Skin epidermis (tissue), 12 donors: ENCODE measurements around the gene ALCAM.

Source experiments
- H3K27ac ChIP-seq, 21 experiments: fragments of 200-600 bp; sonication (generic) in 11 of 21; one replicate each; pipeline ENCODE4 v1.5.0; 2020; ENCODE audit warnings: mild to moderate bottlenecking in 3 of 21, inconsistent platforms in 2 of 21, moderate library complexity in 2 of 21
- H3K4me3 ChIP-seq, 7 experiments: fragments of 200-600 bp; sonication (generic) in 2 of 7; one replicate each; pipeline ENCODE4 v1.5.0; 2020; ENCODE audit warnings: inconsistent platforms in 2 of 7, mild to moderate bottlenecking in 2 of 7, moderate library complexity in 1 of 7

The ALCAM gene

DNA sequence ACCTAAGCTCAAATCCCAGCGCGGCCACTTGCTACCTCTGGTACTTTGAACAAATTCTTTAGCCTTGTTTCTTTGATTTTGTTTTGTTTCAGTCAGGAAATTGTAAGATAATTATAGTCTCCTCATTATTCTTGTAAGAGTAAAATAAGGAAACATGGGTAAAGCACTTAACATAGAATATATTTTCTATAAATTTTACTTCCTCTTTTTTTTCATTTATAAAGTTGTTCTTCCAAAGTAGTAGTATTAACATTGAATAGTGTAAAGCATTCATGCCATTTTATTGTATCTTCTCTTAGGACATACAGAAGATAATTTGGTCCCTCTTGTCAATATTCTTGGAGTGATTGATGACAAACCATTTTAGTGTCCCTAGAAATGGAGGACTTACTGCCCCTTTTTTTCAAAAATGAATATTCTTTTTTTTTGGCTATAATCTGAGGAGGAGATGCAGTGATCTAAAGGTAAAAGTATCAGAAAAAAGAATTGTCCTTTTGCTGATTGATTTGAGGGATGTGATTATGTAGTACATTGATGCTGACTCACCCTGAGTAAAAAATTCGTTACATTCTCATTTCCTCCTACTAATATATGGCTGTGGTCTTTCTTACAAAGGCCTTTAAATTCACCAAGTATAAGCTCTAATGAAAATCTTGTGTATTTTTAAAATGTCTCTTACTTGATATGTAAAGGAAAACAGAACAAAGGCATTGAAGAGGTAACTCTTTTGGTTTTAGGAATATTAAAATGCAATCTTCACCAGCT is 51.0 kb downstream of the ALCAM start:
- no peak overlapping the region for H3K27ac ChIP-seq
- no peak overlapping the region for H3K4me3 ChIP-seq

- Histone ChIP-seq H3K27ac (no peak overlapping the region), H3K4me3 (no peak overlapping the region)
Measured at GRCh38 chr3:105422645-105423044, 55.9 kb downstream of the ALCAM start.

GRCh38 chr3:105423397-105423796 is 56.7 kb downstream of the ALCAM start:
- no peak overlapping the region for H3K4me3 ChIP-seq
- no peak overlapping the region for H3K27ac ChIP-seq

DNA sequence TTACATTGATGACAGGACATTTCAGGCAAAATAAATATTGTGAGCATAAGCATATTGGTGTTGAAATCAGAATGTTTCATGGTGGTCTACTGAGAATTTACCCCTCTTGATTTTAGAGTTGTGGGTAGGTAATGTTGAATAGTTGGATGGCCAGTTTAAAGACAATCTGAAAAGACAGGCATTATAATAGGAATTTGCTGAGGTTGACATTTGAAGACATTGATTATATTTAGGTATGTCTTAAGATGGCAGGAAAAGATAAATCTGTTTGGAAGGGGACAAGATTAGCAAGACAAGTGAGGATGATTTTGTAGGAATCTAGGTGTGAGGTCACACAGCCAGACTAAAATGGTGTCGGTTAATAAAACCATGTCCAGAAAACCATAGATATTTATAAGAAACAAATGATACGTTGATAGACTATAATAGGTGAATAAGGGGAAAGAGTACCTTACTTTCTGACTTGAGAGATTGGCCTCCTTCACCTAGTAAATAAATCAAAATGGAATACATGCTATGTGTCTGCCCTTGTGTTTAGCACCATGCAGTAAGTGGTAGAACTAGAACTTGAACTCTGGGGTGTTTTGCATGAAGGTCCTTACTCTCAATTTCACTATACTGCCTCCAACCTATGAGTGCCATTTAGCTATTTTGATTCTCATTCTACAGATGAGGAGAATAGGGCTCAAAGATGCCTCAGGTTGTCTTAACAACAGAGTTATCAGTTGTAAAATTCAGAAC is 57.9 kb downstream of the ALCAM start:
- Histone ChIP-seq H3K27ac (no peak overlapping the region), H3K4me3 (no peak overlapping the region)

- no peak overlapping the region for H3K4me3 ChIP-seq
- H3K27ac ChIP-seq = no peak overlapping the region
Measured at GRCh38 chr3:105425153-105425502, 58.4 kb downstream of the ALCAM start.

DNA sequence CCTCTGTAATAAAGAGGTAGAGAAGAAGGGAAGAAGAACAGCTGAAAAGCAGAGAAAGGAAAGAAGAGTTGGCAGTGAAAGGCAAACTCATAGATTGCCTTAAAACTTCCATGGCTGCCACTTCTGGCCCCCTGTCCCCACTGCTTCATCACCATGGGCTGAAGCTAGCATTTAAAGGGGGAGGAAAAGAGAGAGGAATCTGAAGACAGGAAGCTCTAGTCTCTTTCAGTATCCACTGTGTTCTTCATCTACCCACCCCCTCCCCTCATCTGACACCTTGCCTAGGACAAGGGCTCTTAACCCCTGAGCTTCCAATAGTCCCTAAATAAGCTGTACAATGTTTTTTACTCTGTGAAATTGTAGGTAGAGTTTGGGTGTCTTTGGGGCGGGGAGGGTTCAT is 60.6 kb downstream of the ALCAM start:
- Histone ChIP-seq H3K4me3 (no peak overlapping the region), H3K27ac (no peak overlapping the region)

DNA sequence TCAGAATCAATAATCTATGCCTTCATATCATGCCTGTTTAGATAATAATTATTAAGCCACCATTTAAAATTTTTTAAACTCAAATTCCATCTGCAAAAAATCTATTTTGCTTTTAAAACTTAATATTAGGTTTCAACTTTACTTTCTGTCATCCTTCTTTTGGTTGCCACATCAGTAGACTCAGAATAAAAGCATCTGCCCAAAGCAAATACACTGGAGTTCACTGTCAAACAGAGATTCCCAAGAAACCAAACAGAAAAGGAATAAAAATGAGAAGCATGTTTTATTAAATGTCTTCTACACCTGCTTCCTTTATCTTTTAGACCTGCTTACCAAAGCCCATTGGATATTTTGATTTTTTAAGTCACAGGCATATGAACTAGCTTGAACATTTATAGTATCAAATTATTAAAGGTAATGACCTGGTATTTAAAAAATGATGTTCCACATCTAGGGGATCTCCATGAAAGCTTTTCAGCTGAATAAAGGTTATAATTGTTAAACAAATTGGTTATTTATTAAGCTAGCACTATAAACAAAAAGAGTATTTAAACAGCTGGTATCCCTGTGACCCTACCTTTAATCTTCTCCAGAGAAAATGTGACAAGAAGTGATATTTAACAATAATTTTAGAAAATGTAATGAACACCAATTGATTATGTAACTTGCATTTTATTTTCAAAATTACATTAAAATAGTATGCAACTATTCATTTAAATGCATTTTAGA is 62.5 kb downstream of the ALCAM start:
- H3K27ac ChIP-seq = no peak overlapping the region

DNA sequence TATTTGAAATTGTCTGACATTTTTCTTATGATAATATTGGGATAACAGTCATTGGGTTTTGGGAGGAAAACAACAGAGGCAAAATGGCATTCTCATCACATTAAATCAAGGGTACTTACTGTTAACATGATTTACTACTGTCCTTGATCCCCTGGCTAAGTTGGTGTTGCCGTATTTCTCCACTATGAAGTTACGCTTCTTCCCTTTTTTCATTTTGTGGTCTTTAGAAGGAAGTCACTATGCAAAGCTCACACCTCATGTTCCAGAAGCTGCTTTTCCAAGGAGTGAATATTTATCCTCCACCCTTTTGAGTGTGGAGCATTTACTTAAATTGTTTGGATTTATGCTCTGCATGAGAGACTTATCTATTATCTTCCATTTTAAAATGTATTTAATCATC is 63.7 kb downstream of the ALCAM start:
- no peak overlapping the region for H3K27ac ChIP-seq

More for the DNA sequence above, 62.5 kb downstream of the ALCAM start:
- H3K4me3 ChIP-seq = no peak overlapping the region

GRCh38 chr3:105431200-105431599 is 64.5 kb downstream of the ALCAM start:
- Histone ChIP-seq H3K27ac (no peak overlapping the region), H3K4me3 (no peak overlapping the region)

More for the DNA sequence above, 63.7 kb downstream of the ALCAM start:
- no peak overlapping the region for H3K4me3 ChIP-seq

DNA sequence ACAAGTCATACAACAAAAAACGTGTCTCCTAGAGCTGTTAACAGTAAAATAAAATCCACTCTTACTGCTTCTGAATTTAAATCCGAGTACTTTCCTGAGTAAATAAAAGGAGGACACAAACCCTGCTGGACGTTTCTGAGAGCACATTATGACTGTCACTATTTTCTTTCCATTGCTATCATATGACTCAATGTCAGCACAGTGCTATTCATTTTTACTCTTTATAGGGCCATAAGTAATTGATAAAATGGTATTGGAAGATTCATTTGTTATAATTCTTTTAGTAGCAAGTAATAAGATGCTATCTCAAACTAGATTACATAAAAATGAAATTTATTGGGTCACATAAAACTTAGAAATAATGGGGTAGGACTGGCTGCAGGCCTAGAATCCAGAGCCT is 68.6 kb downstream of the ALCAM start:
- H3K4me3 ChIP-seq = no peak overlapping the region
- no peak overlapping the region for H3K27ac ChIP-seq

DNA sequence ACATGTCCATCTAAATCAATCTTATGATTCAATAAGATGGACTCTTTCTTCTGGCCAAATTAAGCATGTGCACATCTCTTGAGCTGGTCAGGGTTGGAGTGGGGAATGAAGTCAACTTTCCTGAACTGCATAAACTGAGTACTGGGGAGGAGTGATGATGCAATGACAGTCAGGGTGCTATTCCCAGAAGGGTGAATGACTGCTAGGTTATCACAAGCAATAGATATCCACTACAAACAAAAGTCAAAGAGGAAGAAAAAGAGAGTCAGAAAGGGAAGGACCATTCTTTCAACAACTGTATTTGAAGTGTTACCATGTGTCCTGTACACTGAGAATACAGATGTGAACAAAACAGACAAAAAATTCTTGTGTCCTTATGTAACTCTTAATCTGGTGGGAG is 70.0 kb downstream of the ALCAM start:
- H3K27ac ChIP-seq = no peak overlapping the region
- no peak overlapping the region for H3K4me3 ChIP-seq

DNA sequence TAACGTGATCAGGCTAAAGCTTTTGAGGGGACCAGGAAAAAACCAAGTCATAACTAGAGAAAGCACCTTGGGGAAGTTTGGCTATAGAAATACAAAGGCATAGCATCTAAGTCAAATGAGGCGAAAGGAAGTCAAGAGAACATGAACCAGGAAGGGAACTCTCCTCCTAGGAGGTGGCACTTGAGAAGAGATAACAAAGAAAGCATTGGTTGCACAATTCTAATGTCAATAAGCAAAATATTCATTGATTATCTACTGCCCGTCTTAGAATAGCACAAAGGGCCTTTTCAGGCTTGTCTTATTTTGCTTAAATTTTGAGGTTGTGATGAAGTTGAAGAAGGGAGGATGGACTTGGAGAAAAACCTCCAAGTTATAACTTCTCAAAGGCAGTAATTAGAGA is 73.4 kb downstream of the ALCAM start:
- H3K27ac ChIP-seq = no peak overlapping the region
- no peak overlapping the region for H3K4me3 ChIP-seq

DNA sequence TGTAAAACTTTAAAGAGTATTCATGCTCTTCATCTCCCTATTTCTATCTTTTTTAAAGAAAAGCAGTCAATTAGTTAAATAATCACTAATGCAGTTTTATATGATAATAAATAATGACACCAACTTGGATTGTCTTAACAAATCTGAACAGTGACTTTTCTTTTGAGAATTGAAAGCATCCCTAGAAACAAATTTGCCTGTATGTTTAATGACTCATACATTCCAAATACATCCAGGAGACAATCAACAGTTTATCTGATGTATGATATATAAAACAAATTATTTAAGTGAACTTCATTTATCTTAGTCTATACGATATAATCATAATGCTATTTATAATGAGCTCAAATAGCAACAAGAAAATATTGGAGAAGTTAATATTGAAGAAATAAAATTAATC is 78.0 kb downstream of the ALCAM start:
- H3K4me3 ChIP-seq = no peak overlapping the region
- no peak overlapping the region for H3K27ac ChIP-seq

- H3K27ac ChIP-seq = no peak overlapping the region
- no peak overlapping the region for H3K4me3 ChIP-seq
Measured at GRCh38 chr3:105448338-105448982, 81.8 kb downstream of the ALCAM start.

DNA sequence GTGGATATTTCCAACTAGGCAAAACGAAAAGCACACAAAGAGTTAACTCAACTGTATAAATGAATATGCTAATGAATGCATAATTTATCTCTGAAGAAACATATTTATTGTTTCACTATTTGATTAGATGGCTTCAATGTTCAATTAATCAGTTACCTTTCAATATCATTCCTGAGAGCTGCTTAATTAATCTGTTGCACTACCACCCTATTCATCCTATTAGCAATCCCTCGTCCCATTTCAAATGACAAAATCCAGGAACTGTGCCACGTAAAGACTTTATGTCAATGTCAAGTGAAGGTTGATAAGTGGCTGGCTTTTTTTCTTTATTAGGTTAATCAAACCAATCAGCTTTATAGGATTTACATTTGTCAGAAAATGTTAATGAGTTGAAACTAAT is 82.7 kb downstream of the ALCAM start:
- no peak overlapping the region for H3K27ac ChIP-seq
- no peak overlapping the region for H3K4me3 ChIP-seq

GRCh38 chr3:105456017-105456416 is 89.3 kb downstream of the ALCAM start:
- no peak overlapping the region for H3K27ac ChIP-seq
- no peak overlapping the region for H3K4me3 ChIP-seq

DNA sequence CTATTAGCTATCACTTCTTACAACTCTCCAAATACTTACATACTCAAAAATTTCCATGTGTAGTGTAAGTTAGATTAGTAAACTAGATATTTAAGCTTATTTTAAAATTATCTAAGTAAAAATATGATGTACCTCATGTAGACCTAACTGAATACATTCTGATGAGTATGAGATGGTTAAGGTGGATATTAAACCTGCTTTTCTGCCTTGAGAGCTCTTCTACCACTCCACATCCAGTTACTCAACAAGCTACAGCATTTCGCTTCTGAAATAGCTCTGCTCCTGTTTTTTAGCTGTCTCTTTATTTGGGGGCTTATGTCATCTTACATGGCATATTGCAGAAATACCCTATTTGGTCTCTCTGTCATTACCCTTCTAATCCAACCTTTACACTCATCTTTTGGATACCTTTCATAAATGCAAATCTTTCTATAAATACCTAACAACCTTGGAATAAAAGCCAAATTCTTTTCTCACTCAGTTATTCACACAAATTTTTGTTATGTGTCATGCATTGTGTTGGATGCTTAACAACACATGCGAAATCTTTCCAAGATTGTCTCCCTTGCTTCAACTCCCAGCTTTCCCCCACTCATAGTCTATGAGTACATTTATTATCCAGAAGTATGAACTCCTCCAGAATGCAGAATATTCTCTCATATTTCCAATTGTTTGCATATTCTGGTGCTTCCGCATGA is 92.0 kb downstream of the ALCAM start:
- Histone ChIP-seq H3K27ac (no peak overlapping the region), H3K4me3 (no peak overlapping the region)

GRCh38 chr3:105459566-105460290 is 93.0 kb downstream of the ALCAM start:
- H3K4me3 ChIP-seq = no peak overlapping the region

DNA sequence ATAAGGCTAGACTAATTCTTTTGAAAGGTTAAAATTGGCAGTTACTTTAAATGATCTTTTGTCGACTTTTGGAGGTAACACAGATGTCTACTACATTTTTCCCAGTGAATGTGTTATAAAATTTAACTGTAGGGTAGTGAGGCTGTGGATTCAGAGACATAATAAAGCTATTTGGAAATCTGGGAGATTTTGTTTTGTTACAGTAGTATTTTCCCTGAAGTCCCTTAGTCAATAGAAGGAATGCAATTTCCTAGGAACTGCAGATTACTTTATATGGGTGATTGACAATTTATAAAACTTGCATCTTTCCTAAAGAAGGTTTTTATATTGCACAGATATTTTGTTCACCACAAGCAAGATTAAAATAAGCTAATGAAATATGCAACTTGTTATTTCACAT is 96.9 kb downstream of the ALCAM start:
- no peak overlapping the region for H3K27ac ChIP-seq
- no peak overlapping the region for H3K4me3 ChIP-seq

More at GRCh38 chr3:105459566-105460290, 93.0 kb downstream of the ALCAM start:
- H3K27ac ChIP-seq = no peak overlapping the region
